GM12892 (cell line): Measurements from ENCODE around the gene HPGDS.

Experiments used
- POLR2A ChIP-seq: IDR thresholded peaks from 2 replicates; pipeline ENCODE4 v1.6.1; 2011; ENCODE audit warnings: low read depth, low read length, control low read depth
- POLR2AphosphoS5 ChIP-seq: IDR thresholded peaks from 2 replicates; pipeline ENCODE4 v1.6.1; 2011; ENCODE audit warnings: low read depth, low read length, control low read depth
- TAF1 ChIP-seq: IDR thresholded peaks from 2 replicates; pipeline ENCODE4 v1.6.1; 2011; ENCODE audit warnings: low read depth, mild to moderate bottlenecking, control low read depth, low read length, borderline replicate concordance

DNA sequence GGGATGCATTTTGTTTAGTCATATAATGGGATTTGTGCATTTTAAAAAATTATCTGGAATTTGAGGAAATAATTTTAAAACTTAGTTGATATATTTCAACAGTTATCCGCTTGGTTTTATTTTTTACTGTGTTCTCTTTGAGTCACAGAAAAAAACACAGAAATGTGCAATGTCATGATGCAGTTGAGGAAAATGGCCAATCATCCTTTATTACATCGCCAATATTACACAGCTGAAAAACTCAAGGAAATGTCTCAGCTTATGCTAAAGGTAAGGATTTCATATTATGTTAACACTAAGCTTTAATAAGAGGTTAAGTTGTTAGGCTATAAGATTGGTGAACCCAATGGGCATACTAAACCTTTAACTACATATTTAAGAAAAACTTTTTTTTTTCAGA lies 63.9 kb downstream of the HPGDS start:
- TF ChIP-seq POLR2AphosphoS5 (no peak), POLR2A (no peak), TAF1 (no peak)
